A673 (cell line): Measurements from ENCODE around the gene PDCD7. TPM values are rescaled to one million over a fixed set of nuclear protein-coding genes. Genes with fewer than 3 reads are reported as not detected.

ENCODE experiments used
- BruUV-seq: library from RNA; stranded (reverse); fragments of 400-500 nt; replicated peaks from 2 replicates; lab custom pipeline; 2021; lab: Mats Ljungman, UMichigan
- CTCF ChIA-PET: fragments of 300-600 bp; sonication (Branson Sonifier 250); formaldehyde crosslinking; loops from one replicate; lab custom pipeline; 2022; ENCODE audit warnings: antibody characterized with exemption; lab: Charles Lee
- POLR2A ChIA-PET: fragments of 300-600 bp; sonication (Branson Sonifier 250); formaldehyde crosslinking; loops from one replicate; lab custom pipeline; 2022; ENCODE audit warnings: antibody characterized with exemption; ENCODE audit not compliant: low non-redundant PET; lab: Charles Lee
- DNase-seq: peaks from one replicate; pipeline ENCODE4 v3.0.0-alpha.2; 2015; ENCODE audit warnings: low spot score
- H3K27ac ChIP-seq: fragments of 200-600 bp; sonication (generic); 2 replicates; pipeline ENCODE4 v1.5.1; 2016; ENCODE audit warnings: mixed run types, low read depth, mild to moderate bottlenecking, mixed read lengths, antibody characterized with exemption, low read length; ENCODE audit not compliant: poor library complexity, severe bottlenecking
- H3K27me3 ChIP-seq: fragments of 200-600 bp; sonication (generic); replicated peaks from 2 replicates; pipeline ENCODE4 v1.6.1; 2017; ENCODE audit warnings: mixed run types, low read depth, mild to moderate bottlenecking, mixed read lengths, antibody characterized with exemption, low read length; ENCODE audit not compliant: insufficient read depth, poor library complexity
- H3K36me3 ChIP-seq: fragments of 200-600 bp; sonication (generic); 2 replicates; pipeline ENCODE4 v1.6.1; 2016; ENCODE audit warnings: mixed run types, mild to moderate bottlenecking, mixed read lengths, antibody characterized with exemption, low read length; ENCODE audit not compliant: insufficient read depth, poor library complexity, severe bottlenecking
- H3K4me1 ChIP-seq: fragments of 200-600 bp; sonication (generic); 2 replicates; pipeline ENCODE4 v1.6.1; 2017; ENCODE audit warnings: mixed run types, mild to moderate bottlenecking, mixed read lengths, antibody characterized with exemption, low read length; ENCODE audit not compliant: insufficient read depth, poor library complexity, severe bottlenecking
- H3K4me3 ChIP-seq: fragments of 200-600 bp; sonication (generic); 2 replicates; pipeline ENCODE4 v1.5.1; 2016; ENCODE audit warnings: low read depth, mixed run types, mild to moderate bottlenecking, mixed read lengths, low read length; ENCODE audit not compliant: poor library complexity, severe bottlenecking
- H3K9me3 ChIP-seq: fragments of 200-600 bp; sonication (generic); 2 replicates; pipeline ENCODE4 v1.6.1; 2016; ENCODE audit warnings: mixed run types, low read depth, mild to moderate bottlenecking, mixed read lengths, antibody characterized with exemption, low read length; ENCODE audit not compliant: poor library complexity, severe bottlenecking
- CTCF ChIP-seq: fragments of 300-800, 200-600 bp; sonication (generic); conservative IDR thresholded peaks from 2 replicates; pipeline ENCODE4 v1.5.1; 2017; ENCODE audit warnings: low read depth, mild to moderate bottlenecking, antibody characterized with exemption, low read length, moderate library complexity, mixed read lengths
- EZH2 ChIP-seq: fragments of 200-600 bp; sonication (generic); IDR thresholded peaks from 2 replicates; pipeline ENCODE4 v1.6.1; 2017; ENCODE audit warnings: borderline replicate concordance, low read depth, mild to moderate bottlenecking, mixed read lengths, antibody characterized with exemption, low read length; ENCODE audit not compliant: poor library complexity, severe bottlenecking
- intact Hi-C: fragments of 100-400 bp; cut with micrococcal nuclease; formaldehyde crosslinking; loops from one replicate; pipeline ENCODE4 v1.10.0; 2022; ENCODE audit not compliant: unreplicated experiment
- total RNA-seq: library from RNA; stranded (reverse); gene quantifications from 2 replicates; pipeline ENCODE4 v1.2.3, GENCODE V29; 2021

PDCD7 gene
- total RNA-seq, 1 experiment from 2014 or later, result 39.1 TPM

DNA sequence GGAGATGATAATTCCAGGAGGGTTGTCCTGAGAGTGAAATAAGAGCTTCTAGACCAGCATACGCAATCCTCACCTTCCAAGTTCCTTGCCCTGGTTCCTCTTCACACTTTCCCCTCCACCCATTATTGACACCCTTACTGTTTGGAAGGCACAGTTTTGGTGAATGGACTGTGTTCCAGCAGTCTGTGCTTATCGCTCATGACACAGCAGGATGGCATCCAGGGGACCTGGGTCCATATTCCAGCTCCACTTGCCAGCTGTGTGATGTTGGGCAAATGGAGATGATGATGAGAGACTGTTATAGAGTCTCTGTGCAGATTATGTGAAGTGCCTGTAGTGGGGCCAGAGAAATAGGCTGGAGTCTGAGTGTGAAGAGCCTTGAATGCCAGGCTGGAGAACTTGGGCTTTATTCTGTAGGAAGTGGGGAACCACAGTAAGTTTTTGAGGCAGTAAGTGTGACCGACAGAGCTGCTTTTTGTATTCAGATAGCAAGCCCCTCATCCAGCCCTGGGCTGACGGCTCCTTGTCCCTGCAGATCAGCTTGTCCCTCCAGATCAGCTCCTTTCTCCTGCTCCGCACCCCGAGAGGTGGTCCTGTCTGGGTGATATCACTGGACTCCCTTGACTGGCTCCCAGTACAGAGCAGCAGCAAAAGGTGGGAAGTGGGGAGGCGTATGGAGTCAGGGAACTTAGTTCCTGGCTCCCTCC is 49.0 kb downstream of the PDCD7 start:
- H3K4me3 ChIP-seq, result no peak overlapping the region
- H3K27ac ChIP-seq, result no peak overlapping the region
- H3K27me3 ChIP-seq, result no peaks in the 10 kb centered on the region
- DNase-seq, result no peak
- CTCF ChIA-PET, result no interaction called here
- intact Hi-C loops, result loop anchor here (5.0 kb wide), 1 partner anchor 32 kb away; no protein-coding TSS in a partner anchor
- TF ChIP-seq CTCF (no peak), EZH2 (no peak)
- no peaks in the 10 kb centered on the region for H3K4me1 ChIP-seq
- H3K36me3 ChIP-seq, result no peaks in the 10 kb centered on the region
- no peaks in the 10 kb centered on the region for H3K9me3 ChIP-seq
- BruUV-seq, result no TSS peak
- POLR2A ChIA-PET, result no interaction called here

DNA sequence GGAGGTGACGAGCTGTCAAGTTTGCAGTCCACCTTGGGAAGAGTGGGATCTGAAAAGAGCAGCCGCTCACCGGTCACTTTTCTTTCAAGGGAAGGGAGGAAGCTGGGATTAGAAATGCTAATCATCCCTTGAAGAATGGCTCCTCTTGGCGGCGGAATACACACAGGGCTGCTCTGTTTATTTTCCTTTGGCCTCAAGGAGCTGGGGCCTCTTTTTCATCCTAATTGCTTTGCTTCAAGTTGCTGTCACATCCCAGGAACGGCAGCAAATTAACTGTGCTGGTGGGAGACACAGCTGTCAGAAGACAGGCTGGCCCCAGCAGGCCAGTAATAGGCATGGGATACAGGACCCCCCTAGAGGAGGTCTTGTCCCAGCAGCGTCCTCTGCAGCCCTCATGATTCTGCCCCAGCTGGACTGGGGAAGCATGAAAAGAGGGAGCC is 50.3 kb downstream of the PDCD7 start:
- H3K9me3 ChIP-seq, result no peaks in the 10 kb centered on the region
- no peak overlapping the region for H3K27ac ChIP-seq
- CTCF ChIA-PET, result interaction anchor here (0.6 to 1.0 kb wide), 2 partner anchors 18 to 49 kb away, joined by 3 read pairs; no protein-coding TSS in a partner anchor
- no peak for DNase-seq
- no peaks in the 10 kb centered on the region for H3K36me3 ChIP-seq
- no peak overlapping the region for H3K4me3 ChIP-seq
- no peak for TF ChIP-seq EZH2
- no peak for TF ChIP-seq CTCF
- no peaks in the 10 kb centered on the region for H3K27me3 ChIP-seq
- no peaks in the 10 kb centered on the region for H3K4me1 ChIP-seq
- POLR2A ChIA-PET, result interaction anchor here (0.7 kb wide), 1 partner anchor 133 kb away, joined by 4 read pairs; no protein-coding TSS in a partner anchor
- no TSS peak for BruUV-seq
- intact Hi-C loops, result no loop called here

DNA sequence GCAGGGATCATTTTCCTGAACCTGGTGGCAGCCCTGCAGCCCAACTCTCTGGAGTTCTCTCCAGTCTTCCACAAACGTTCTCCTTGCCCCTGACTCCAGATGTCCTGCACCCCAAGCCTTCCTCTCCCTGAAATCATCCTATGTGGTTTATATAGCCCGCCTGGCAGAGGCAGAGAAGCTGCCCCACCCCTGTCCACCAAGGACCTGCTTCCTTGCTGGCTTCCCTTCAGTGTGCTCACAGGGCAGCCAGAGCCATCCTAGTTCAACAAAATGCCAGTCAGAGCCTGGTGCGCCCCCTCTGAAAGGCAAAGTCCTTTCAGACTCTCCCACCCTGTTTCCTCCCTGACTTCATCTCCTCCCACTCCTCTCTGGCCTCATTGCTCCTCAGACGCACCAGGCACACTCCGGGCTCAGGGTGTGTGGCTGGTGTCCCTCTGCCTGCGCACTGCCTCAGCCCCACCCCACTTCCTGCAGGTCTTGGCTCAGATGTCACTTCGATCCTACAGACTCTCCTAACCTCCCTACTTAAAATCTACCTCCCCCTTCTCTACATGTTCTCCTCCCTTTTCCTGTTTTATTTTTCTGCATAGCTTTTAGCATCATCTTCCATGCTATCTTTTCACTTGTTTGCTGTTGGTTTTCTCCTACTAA is 51.2 kb downstream of the PDCD7 start:
- Histone ChIP-seq H3K27me3 (no peaks in the 10 kb centered on the region), H3K4me1 (no peaks in the 10 kb centered on the region), H3K36me3 (no peaks in the 10 kb centered on the region), H3K4me3 (no peak overlapping the region), H3K9me3 (no peaks in the 10 kb centered on the region), H3K27ac (no peak overlapping the region)
- CTCF ChIA-PET, result no interaction called here
- BruUV-seq, result no TSS peak
- TF ChIP-seq CTCF (no peak), EZH2 (no peak)
- POLR2A ChIA-PET, result no interaction called here
- DNase-seq, result peak; percentile 32
- intact Hi-C loops, result no loop called here
